HEK293 (cell line): Measurements from ENCODE around the gene RETREG2.

Experiments used
- CTCF ChIA-PET: fragments of 350-600 bp; formaldehyde crosslinking; extraction: SDS; loops from one replicate; lab custom pipeline; 2021; ENCODE audit warnings: antibody characterized with exemption; lab: Yijun Ruan, JAX
- POLR2A ChIA-PET: fragments of 300-600 bp; formaldehyde crosslinking; extraction: SDS; loops from one replicate; lab custom pipeline; 2020; ENCODE audit warnings: antibody characterized with exemption, inconsistent platforms; lab: Yijun Ruan, JAX
- H3K27ac ChIP-seq: fragments of 200-500 bp; sonication (Bioruptor generic); 2 replicates; pipeline ENCODE4 v1.5.1; 2014; ENCODE audit warnings: low read depth, low read length, control low read depth, inconsistent platforms; ENCODE audit errors: extremely low read depth
- H3K36me3 ChIP-seq, 2 experiments: fragments of 200-500 bp in 1 of 2; sonication (Bioruptor generic) in 1 of 2; 1 replicate in 1 of 2; 2 replicates in 1 of 2; pipeline ENCODE4 v1.5.1; 2014 to 2017; ENCODE audit warnings: inconsistent platforms in 2 of 2, low read length in 2 of 2; ENCODE audit not compliant: control insufficient read depth in 2 of 2, insufficient read depth in 1 of 2
- H3K4me1 ChIP-seq: fragments of 200-500 bp; sonication (Bioruptor generic); 2 replicates; pipeline ENCODE4 v1.5.1; 2014; ENCODE audit warnings: mild to moderate bottlenecking, low read length, inconsistent platforms; ENCODE audit not compliant: control insufficient read depth, insufficient read depth
- H3K4me3 ChIP-seq: 2 replicates; pipeline ENCODE4 v1.5.1; 2011; ENCODE audit warnings: low read depth, mild to moderate bottlenecking, control low read depth, low read length, moderate library complexity
- H3K9me3 ChIP-seq: fragments of 200-500 bp; sonication (Bioruptor generic); 2 replicates; pipeline ENCODE4 v1.5.1; 2014; ENCODE audit warnings: low read depth, low read length, inconsistent platforms; ENCODE audit not compliant: control insufficient read depth, insufficient read depth
- FEZF1 ChIP-seq: fragments of 450-650 bp; formaldehyde crosslinking; IDR thresholded peaks from 2 replicates; pipeline ENCODE4 v1.5.1; 2016; ENCODE audit warnings: missing biosample characterization, missing genetic modification characterization
- KLF16 ChIP-seq: fragments of 450-650 bp; formaldehyde crosslinking; IDR thresholded peaks from 2 replicates; pipeline ENCODE4 v1.5.1; 2017; ENCODE audit warnings: missing biosample characterization, missing genetic modification characterization
- PRDM2 ChIP-seq: fragments of 450-650 bp; formaldehyde crosslinking; IDR thresholded peaks from 2 replicates; pipeline ENCODE4 v1.5.1; 2016; ENCODE audit warnings: missing biosample characterization, missing genetic modification characterization, borderline replicate concordance
- SALL2 ChIP-seq: fragments of 450-650 bp; formaldehyde crosslinking; IDR thresholded peaks from 2 replicates; pipeline ENCODE4 v1.5.0; 2017; ENCODE audit warnings: missing biosample characterization, mild to moderate bottlenecking, missing genetic modification characterization, borderline replicate concordance
- ZNF10 ChIP-seq: fragments of 450-650 bp; formaldehyde crosslinking; IDR thresholded peaks from 2 replicates; pipeline ENCODE4 v1.5.1; 2017; ENCODE audit warnings: missing biosample characterization, missing genetic modification characterization
- ZNF169 ChIP-seq: fragments of 450-650 bp; formaldehyde crosslinking; IDR thresholded peaks from 2 replicates; pipeline ENCODE4 v1.5.1; 2016; ENCODE audit warnings: missing biosample characterization, missing genetic modification characterization
- ZNF184 ChIP-seq: fragments of 450-650 bp; IDR thresholded peaks from 2 replicates; pipeline ENCODE4 v1.5.1; 2018; ENCODE audit warnings: missing biosample characterization, mild to moderate bottlenecking, missing genetic modification characterization
- ZNF2 ChIP-seq: fragments of 450-650 bp; formaldehyde crosslinking; IDR thresholded peaks from 2 replicates; pipeline ENCODE4 v1.5.1; 2016; ENCODE audit warnings: missing biosample characterization, missing genetic modification characterization
- ZNF23 ChIP-seq: fragments of 450-650 bp; formaldehyde crosslinking; IDR thresholded peaks from 2 replicates; pipeline ENCODE4 v1.5.1; 2016; ENCODE audit warnings: missing biosample characterization, missing genetic modification characterization, borderline replicate concordance
- ZNF24 ChIP-seq: fragments of 450-650 bp; formaldehyde crosslinking; IDR thresholded peaks from 2 replicates; pipeline ENCODE4 v1.5.1; 2016; ENCODE audit warnings: missing biosample characterization, missing genetic modification characterization
- ZNF274 ChIP-seq, 2 experiments: fragments of 200-500 bp in 1 of 2; fragments of 450-650 bp in 1 of 2; sonication (Bioruptor generic) in 1 of 2; formaldehyde crosslinking in 1 of 2; IDR thresholded peaks; 2 replicates each; pipeline versions ENCODE4 v1.5.1 to v1.6.1; 2014 to 2016; ENCODE audit warnings: borderline replicate concordance in 1 of 2, inconsistent platforms in 1 of 2, low read length in 1 of 2, missing biosample characterization in 1 of 2, missing genetic modification characterization in 1 of 2
- ZNF335 ChIP-seq: fragments of 450-650 bp; formaldehyde crosslinking; conservative IDR thresholded peaks from 2 replicates; pipeline ENCODE4 v1.5.1; 2016; ENCODE audit warnings: missing biosample characterization, missing genetic modification characterization
- ZNF354C ChIP-seq: fragments of 450-650 bp; formaldehyde crosslinking; IDR thresholded peaks from 2 replicates; pipeline ENCODE4 v1.5.1; 2016; ENCODE audit warnings: missing biosample characterization, missing genetic modification characterization, low read depth, borderline replicate concordance
- ZNF549 ChIP-seq: fragments of 450-650 bp; IDR thresholded peaks from 2 replicates; pipeline ENCODE4 v1.5.1; 2018; ENCODE audit warnings: missing biosample characterization, missing genetic modification characterization, mild to moderate bottlenecking, inconsistent platforms, moderate library complexity
- ZNF561 ChIP-seq: fragments of 450-650 bp; IDR thresholded peaks from 2 replicates; pipeline ENCODE4 v1.5.1; 2018; ENCODE audit warnings: missing biosample characterization, missing genetic modification characterization, borderline replicate concordance
- ZNF658 ChIP-seq: fragments of 450-650 bp; formaldehyde crosslinking; IDR thresholded peaks from 2 replicates; pipeline ENCODE4; 2016; ENCODE audit warnings: missing biosample characterization, missing genetic modification characterization
- ZNF660 ChIP-seq: fragments of 450-650 bp; IDR thresholded peaks from 2 replicates; pipeline ENCODE4 v1.5.1; 2018; ENCODE audit warnings: missing biosample characterization, mild to moderate bottlenecking, missing genetic modification characterization
- TF ChIP-seq, protein P1 (sequence below): fragments of 450-650 bp; formaldehyde crosslinking; IDR thresholded peaks from 2 replicates; pipeline ENCODE4 v1.5.1; 2016; ENCODE audit warnings: missing biosample characterization, missing genetic modification characterization
- TF ChIP-seq, protein P2 (sequence below): fragments of 450-650 bp; formaldehyde crosslinking; IDR thresholded peaks from 2 replicates; pipeline ENCODE4 v1.5.1; 2016; ENCODE audit warnings: missing biosample characterization, missing genetic modification characterization

Gene RETREG2

DNA sequence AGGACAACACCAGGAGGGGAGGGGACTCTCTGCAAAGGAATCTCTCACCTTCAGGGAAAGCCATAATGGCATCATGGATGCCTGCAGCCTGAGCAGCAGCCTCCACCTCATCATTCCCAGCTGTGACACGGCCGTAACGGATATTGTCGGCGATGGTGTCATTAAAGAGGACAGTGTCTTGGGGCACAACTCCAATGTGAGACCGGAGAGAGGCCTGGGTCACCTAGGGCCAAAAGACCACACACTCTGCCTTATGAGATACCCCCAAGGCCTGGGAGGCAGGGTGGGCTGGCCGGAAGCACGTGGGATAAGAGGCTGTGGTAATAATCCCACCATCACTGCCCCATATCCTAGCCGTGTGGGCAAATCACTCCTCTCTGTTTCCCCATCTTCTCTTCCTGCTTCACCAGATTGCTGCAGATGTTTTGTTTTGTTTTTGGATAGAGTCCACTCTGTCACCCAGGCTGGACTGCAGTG lies 32.8 kb downstream of the RETREG2 start:
- Histone ChIP-seq H3K4me1 (peaks cover 8% of the 10 kb centered on the region), H3K4me3 (no peak overlapping the region), H3K36me3 (peaks cover 15 to 82% of the 10 kb centered on the region in 2 experiments; a peak in 2 of 3 replicates), H3K27ac (no peak overlapping the region), H3K9me3 (no peaks in the 10 kb centered on the region)
- TF ChIP-seq ZNF354C (tag by site-specific recombination) (no peak), ZNF169 (tag by site-specific recombination) (no peak), PRDM2 (tag by site-specific recombination) (no peak), ZNF549 (tag by site-specific recombination) (no peak), ZNF658 (tag by site-specific recombination) (no peak), ZNF10 (tag by site-specific recombination) (no peak), ZNF561 (no peak), ZNF274 (IDR thresholded peaks at IDR 0.05; ENCODE audit: low read length) (no peak), ZNF274 (tag by site-specific recombination; IDR thresholded peaks at IDR 0.05; ENCODE audit: borderline replicate concordance) (no peak), ZNF2 (tag by site-specific recombination) (no peak), ZNF184 (tag by site-specific recombination) (no peak), ZNF23 (tag by site-specific recombination) (no peak), SALL2 (no peak), ZNF660 (tag by site-specific recombination) (no peak), KLF16 (tag by site-specific recombination) (no peak), ZNF24 (tag by site-specific recombination) (no peak), FEZF1 (tag by site-specific recombination) (no peak), ZNF335 (no peak)
- TF ChIP-seq, protein P1, sequence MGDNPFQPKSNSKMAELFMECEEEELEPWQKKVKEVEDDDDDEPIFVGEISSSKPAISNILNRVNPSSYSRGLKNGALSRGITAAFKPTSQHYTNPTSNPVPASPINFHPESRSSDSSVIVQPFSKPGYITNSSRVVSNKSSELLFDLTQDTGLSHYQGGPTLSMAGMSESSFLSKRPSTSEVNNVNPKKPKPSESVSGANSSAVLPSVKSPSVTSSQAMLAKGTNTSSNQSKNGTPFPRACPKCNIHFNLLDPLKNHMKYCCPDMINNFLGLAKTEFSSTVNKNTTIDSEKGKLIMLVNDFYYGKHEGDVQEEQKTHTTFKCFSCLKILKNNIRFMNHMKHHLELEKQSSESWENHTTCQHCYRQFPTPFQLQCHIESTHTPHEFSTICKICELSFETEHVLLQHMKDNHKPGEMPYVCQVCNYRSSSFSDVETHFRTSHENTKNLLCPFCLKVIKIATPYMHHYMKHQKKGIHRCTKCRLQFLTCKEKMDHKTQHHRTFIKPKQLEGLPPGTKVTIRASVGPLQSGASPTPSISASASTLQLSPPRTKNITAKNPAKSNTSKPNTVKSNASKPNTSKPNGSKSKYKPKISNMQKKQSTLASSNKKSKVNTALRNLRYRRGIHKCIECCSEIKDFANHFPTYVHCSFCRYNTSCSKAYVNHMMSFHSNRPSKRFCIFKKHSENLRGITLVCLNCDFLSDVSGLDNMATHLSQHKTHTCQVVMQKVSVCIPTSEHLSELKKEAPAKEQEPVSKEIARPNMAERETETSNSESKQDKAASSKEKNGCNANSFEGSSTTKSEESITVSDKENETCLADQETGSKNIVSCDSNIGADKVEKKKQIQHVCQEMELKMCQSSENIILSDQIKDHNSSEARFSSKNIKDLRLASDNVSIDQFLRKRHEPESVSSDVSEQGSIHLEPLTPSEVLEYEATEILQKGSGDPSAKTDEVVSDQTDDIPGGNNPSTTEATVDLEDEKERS (tag by site-specific recombination), result no peak
- TF ChIP-seq, protein P2, sequence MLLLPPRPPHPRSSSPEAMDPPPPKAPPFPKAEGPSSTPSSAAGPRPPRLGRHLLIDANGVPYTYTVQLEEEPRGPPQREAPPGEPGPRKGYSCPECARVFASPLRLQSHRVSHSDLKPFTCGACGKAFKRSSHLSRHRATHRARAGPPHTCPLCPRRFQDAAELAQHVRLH (tag by site-specific recombination), result no peak
- ChIA-PET CTCF (interaction anchor here (0.6 to 1.8 kb wide), 10 partner anchors 12 to 349 kb away, joined by 3 to 12 read pairs (median 4); partner anchors contain the start of gene SLC23A3), POLR2A (interaction anchor here (0.7 to 1.0 kb wide), 2 partner anchors 34 to 49 kb away, joined by 4 to 5 read pairs; partner anchors contain the start of gene CNPPD1)
